Heart left ventricle (tissue), 13 donors: Measurements from ENCODE around the gene GALNT18.

Experiments used
- POLR2A ChIP-seq, 2 donors: fragments of 450-650 bp; IDR thresholded peaks; one replicate each; pipeline ENCODE4 v1.6.1; 2017; ENCODE audit warnings: antibody characterized with exemption in 2 of 2, mild to moderate bottlenecking in 2 of 2, moderate library complexity in 2 of 2
- TF ChIP-seq, protein P1 (sequence below), 12 donors: fragments of 200-600 bp; sonication (generic) in 4 of 12; IDR thresholded peaks; one replicate each; pipeline versions ENCODE4 v1.5.0 to v1.8.0; 2018 to 2022; ENCODE audit warnings: antibody characterized with exemption in 12 of 12, mild to moderate bottlenecking in 5 of 12
- donor health status: ischemic (EF 13 %, LVEDD 7.1; RV severe dilation, severe dysfunction).
- donor health status: DM: no; HTN: yes; CAD: no.
- donor health status: DM: no; HTN: no; CAD: no.
- donor health status: ischemic (EF 25% LVEDD 6.9; RV normal size, moderate dysfunction).
- donor health status: ischemic (EF 25% LVEDD 5.7; RV mildly dilated, moderate dysfunction).
- donor health status: ischemic (EF 35%, LVEDD 5.7; RV mildly dilated, moderate dysfunction).
- donor health status: nonischemic (EF 11% LVEDD 7.7; RV severe dilation, severe dysfunction).
- donor health status: DM: yes; HTN: yes; CAD: no.
- donor health status: PGD.
- donor health status: ischemic (EF 29% LVEDD 5.4; RV normal size, mild dysfunction).
- donor health status: nonischemic (EF 23%, LVEDD 6.1; RV moderate dilation, normal function).

DNA sequence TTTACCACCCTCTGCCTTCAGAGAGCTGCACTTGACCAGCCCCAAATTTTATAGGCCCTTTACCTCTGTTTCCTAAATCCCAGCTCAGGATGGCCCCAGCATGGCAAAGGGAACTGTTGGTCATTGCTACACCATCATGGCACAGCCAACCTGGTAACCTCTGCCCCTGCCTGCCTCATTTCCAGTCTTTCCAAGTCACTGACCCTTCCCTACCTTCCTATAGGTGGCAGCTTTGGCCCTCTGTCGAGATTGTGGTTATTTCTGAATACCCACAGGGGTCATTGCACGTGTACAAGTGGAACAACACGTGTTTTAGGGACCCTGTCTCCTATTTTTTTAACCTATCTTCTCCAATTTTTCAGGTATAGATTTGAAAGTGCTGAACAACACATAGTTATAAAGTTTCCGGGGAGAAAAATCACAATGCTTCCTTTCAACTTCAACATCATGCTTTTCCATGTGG lies 2.8 kb downstream of the GALNT18 start:
- TF ChIP-seq, protein P1, sequence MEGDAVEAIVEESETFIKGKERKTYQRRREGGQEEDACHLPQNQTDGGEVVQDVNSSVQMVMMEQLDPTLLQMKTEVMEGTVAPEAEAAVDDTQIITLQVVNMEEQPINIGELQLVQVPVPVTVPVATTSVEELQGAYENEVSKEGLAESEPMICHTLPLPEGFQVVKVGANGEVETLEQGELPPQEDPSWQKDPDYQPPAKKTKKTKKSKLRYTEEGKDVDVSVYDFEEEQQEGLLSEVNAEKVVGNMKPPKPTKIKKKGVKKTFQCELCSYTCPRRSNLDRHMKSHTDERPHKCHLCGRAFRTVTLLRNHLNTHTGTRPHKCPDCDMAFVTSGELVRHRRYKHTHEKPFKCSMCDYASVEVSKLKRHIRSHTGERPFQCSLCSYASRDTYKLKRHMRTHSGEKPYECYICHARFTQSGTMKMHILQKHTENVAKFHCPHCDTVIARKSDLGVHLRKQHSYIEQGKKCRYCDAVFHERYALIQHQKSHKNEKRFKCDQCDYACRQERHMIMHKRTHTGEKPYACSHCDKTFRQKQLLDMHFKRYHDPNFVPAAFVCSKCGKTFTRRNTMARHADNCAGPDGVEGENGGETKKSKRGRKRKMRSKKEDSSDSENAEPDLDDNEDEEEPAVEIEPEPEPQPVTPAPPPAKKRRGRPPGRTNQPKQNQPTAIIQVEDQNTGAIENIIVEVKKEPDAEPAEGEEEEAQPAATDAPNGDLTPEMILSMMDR (IDR thresholded peaks at IDR 0.05): peak in 9 of 12 donors; percentile 10 to 46 (median 22)
- TF ChIP-seq POLR2A (IDR thresholded peaks at IDR 0.05): no peak
